GM23338 (cell line): ENCODE data around the gene ABCC3. TPM values are rescaled to one million over a fixed set of nuclear protein-coding genes. Genes with fewer than 3 reads are reported as not detected.

Source experiments
- ATAC-seq: fragments of 200-7000 bp; cut with Tn5 transposase; 3 replicates; pipeline ENCODE4 v1.9.1; 2020
- DNase-seq: peaks from one replicate; pipeline ENCODE4 v3.0.0-alpha.2; 2015; ENCODE audit warnings: low spot score
- H2AFZ ChIP-seq: fragments of 200-600 bp; sonication (generic); 2 replicates; pipeline ENCODE4 v1.8.0; 2016; ENCODE audit warnings: antibody characterized with exemption, mild to moderate bottlenecking, moderate library complexity
- H3F3A ChIP-seq: fragments of 200-600 bp; sonication (generic); replicated peaks from 2 replicates; pipeline ENCODE4 v1.8.0; 2017; ENCODE audit warnings: antibody characterized with exemption, mixed run types, low read depth
- H3K27ac ChIP-seq: fragments of 200-600 bp; sonication (generic); 2 replicates; pipeline ENCODE4 v1.6.1; 2016; ENCODE audit warnings: low read depth
- H3K27me3 ChIP-seq: fragments of 200-600 bp; sonication (generic); 2 replicates; pipeline ENCODE4 v1.8.0; 2016; ENCODE audit warnings: mild to moderate bottlenecking, mixed run types, moderate library complexity; ENCODE audit not compliant: insufficient read depth
- H3K36me3 ChIP-seq: fragments of 200-600 bp; sonication (generic); 2 replicates; pipeline ENCODE4 v1.8.0; 2016; ENCODE audit warnings: mild to moderate bottlenecking; ENCODE audit not compliant: insufficient read depth
- H3K4me1 ChIP-seq: fragments of 200-600 bp; sonication (generic); 2 replicates; pipeline ENCODE4 v1.8.0; 2016; ENCODE audit warnings: mild to moderate bottlenecking, moderate library complexity; ENCODE audit not compliant: insufficient read depth
- H3K4me2 ChIP-seq: fragments of 200-600 bp; sonication (generic); 2 replicates; pipeline ENCODE4 v1.7.1; 2017; ENCODE audit warnings: mixed run types
- H3K4me3 ChIP-seq: fragments of 200-600 bp; sonication (generic); 2 replicates; pipeline ENCODE4 v1.6.1; 2016; ENCODE audit warnings: mixed run types
- H3K79me2 ChIP-seq: fragments of 200-600 bp; sonication (generic); replicated peaks from 2 replicates; pipeline ENCODE4 v1.8.0; 2017; ENCODE audit warnings: mild to moderate bottlenecking; ENCODE audit not compliant: insufficient read depth
- H3K9me2 ChIP-seq: fragments of 200-600 bp; sonication (generic); 2 replicates; pipeline ENCODE4 v1.8.0; 2017; ENCODE audit not compliant: insufficient read depth
- H4K20me1 ChIP-seq: fragments of 200-600 bp; sonication (generic); replicated peaks from 2 replicates; pipeline ENCODE4 v1.8.0; 2017; ENCODE audit warnings: mild to moderate bottlenecking; ENCODE audit not compliant: insufficient read depth
- H3K27ac Mint-ChIP-seq: 2 replicates; pipeline ENCODE4 v1.8.0; 2020; ENCODE audit warnings: inconsistent platforms, mild to moderate bottlenecking, moderate library complexity, mixed read lengths
- H3K27me3 Mint-ChIP-seq: 3 replicates; pipeline ENCODE4 v1.8.0; 2022; ENCODE audit warnings: low read depth, mild to moderate bottlenecking, moderate library complexity, mixed read lengths, inconsistent platforms; ENCODE audit not compliant: insufficient read depth, poor library complexity
- H3K36me3 Mint-ChIP-seq: 3 replicates; pipeline ENCODE4 v1.8.0; 2021; ENCODE audit warnings: low read depth, mild to moderate bottlenecking, inconsistent platforms, moderate library complexity, mixed read lengths
- H3K4me1 Mint-ChIP-seq: 3 replicates; pipeline ENCODE4 v1.8.0; 2020; ENCODE audit warnings: mild to moderate bottlenecking, inconsistent platforms, mixed read lengths
- H3K4me3 Mint-ChIP-seq: 3 replicates; pipeline ENCODE4 v1.8.0; 2021; ENCODE audit warnings: moderate library complexity, mild to moderate bottlenecking, inconsistent platforms, mixed read lengths
- H3K9me3 Mint-ChIP-seq: 3 replicates; pipeline ENCODE4 v1.8.0; 2020; ENCODE audit warnings: moderate library complexity, mild to moderate bottlenecking, inconsistent platforms, mixed read lengths
- CREB1 ChIP-seq: fragments of 250-450 bp; sonication (Bioruptor Pico); IDR thresholded peaks from 2 replicates; pipeline ENCODE4 v1.5.0; 2020; ENCODE audit warnings: low read depth, mild to moderate bottlenecking, moderate library complexity
- ETS1 ChIP-seq: IDR thresholded peaks from 2 replicates; pipeline ENCODE4 v1.6.1; 2016; ENCODE audit warnings: antibody characterized with exemption
- POLR2AphosphoS5 ChIP-seq: IDR thresholded peaks from 2 replicates; pipeline ENCODE4 v1.6.1; 2016; ENCODE audit warnings: antibody characterized with exemption, low read depth
- REST ChIP-seq: IDR thresholded peaks from one replicate; pipeline ENCODE4 v1.6.1; 2018; ENCODE audit warnings: antibody characterized with exemption; ENCODE audit not compliant: unreplicated experiment
- STAT1 ChIP-seq: IDR thresholded peaks from one replicate; pipeline ENCODE4 v1.6.1; 2016; ENCODE audit warnings: antibody characterized with exemption; ENCODE audit not compliant: unreplicated experiment
- ZNF114 ChIP-seq: fragments of 250-450 bp; sonication (Bioruptor Pico); IDR thresholded peaks from 2 replicates; pipeline ENCODE4 v1.5.0; 2020; ENCODE audit warnings: mild to moderate bottlenecking, moderate library complexity
- ZNF331 ChIP-seq: fragments of 250-450 bp; sonication (Bioruptor Pico); IDR thresholded peaks from 2 replicates; pipeline ENCODE4 v1.5.0; 2020; ENCODE audit warnings: low read depth, mild to moderate bottlenecking, moderate library complexity
- polyA plus RNA-seq: library from polyadenylated mRNA; unstranded; fragments of >200 nt; fragmentation: Nextera tagmentation; extraction: Ambion mirVana; gene quantifications from 2 replicates; pipeline ENCODE4 v1.2.1, GENCODE V29; 2016
- total RNA-seq: library from RNA; depleted of rRNA; stranded (reverse); fragments of >200 nt; shearing (Covaris generic); gene quantifications from 2 replicates; pipeline ENCODE4 v1.2.3, GENCODE V29; 2014

The ABCC3 gene
- total and polyA plus RNA-seq, 2 experiments from 2014 or later = not detected

DNA sequence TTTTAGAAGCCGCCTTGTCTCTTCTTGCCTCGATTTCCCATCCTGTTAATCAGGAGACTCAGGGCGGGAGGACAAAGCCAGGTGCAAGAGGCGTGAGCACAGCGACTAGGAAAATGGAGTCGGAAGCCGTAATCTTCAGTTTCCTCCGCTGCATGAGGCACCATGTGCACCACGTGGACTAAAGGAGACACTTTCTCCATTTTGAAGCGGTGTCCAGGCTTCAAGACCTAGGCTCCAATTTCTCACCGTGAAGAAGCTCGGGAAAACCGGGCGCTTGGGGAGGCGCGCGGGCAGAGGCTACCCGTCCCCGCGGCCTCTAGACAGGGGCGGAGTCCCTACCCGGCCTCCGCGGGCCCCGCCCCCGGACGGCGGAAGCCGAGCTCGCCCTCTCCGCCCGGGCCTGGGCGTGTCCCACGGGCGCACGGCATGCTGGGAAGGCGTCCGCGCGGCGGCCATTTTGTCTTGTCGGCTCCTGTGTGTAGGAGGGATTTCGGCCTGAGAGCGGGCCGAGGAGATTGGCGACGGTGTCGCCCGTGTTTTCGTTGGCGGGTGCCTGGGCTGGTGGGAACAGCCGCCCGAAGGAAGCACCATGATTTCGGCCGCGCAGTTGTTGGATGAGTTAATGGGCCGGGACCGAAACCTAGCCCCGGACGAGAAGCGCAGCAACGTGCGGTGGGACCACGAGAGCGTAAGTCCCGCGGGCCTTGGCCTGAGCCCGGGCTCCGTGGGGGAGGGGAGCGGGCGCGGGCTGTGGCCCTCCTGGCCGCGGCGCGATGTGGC lies 84.7 kb downstream of the ABCC3 start, which contains the start of gene LUC7L3:
Gene LUC7L3, plus strand, starts transcription at position 460 of the 780 bp plus-strand sequence. Its CDS starts 130 bp downstream, at position 590.
- Histone ChIP-seq H2AFZ (peak within 1 kb of the TSS; percentile 99; the same call in 1 of the 2 replicates), H3K27ac (peak within 1 kb of the TSS; percentile 100), H4K20me1 (peaks cover 30% of the 10 kb centered on the region), H3F3A (0 out of 2 replicates have a peak, but pooled peaks cover 6% of the 10 kb centered on the region), H3K4me3 (peak within 1 kb of the TSS; percentile 68), H3K79me2 (peaks cover 49% of the 10 kb centered on the region), H3K9me2 (no peaks in the 10 kb centered on the region), H3K27me3 (no peaks in the 10 kb centered on the region), H3K4me2 (peak within 1 kb of the TSS; percentile 89), H3K4me1 (peaks cover 21% of the 10 kb centered on the region), H3K36me3 (no peaks in the 10 kb centered on the region)
- H3K27ac Mint-ChIP-seq = peak within 1 kb of the TSS; percentile 100
- H3K36me3 Mint-ChIP-seq = no peaks in the 10 kb centered on the region; the same call in 2 of the 3 replicates
- peak; percentile 95 for DNase-seq
- H3K4me3 Mint-ChIP-seq = peak within 1 kb of the TSS; percentile 99
- H3K4me1 Mint-ChIP-seq = peaks cover 17% of the 10 kb centered on the region; the same call in 2 of the 3 replicates
- H3K9me3 Mint-ChIP-seq = peaks cover 3% of the 10 kb centered on the region; the same call in 1 of the 3 replicates
- peak; percentile 94 for ATAC-seq
- peak; percentile 98 for TF ChIP-seq POLR2AphosphoS5
- TF ChIP-seq ETS1 = peak; percentile 60
- TF ChIP-seq STAT1 = no peak
- TF ChIP-seq ZNF331 (CRISPR knock-in tag) = no peak
- 0 out of 2 replicates have a peak, but pooled peaks have one; percentile 2 for TF ChIP-seq CREB1
- no peak for TF ChIP-seq ZNF114 (CRISPR knock-in tag)
- TF ChIP-seq REST = no peak
- H3K27me3 Mint-ChIP-seq = peaks cover 7% of the 10 kb centered on the region
